Osteoblast (primary cell): ENCODE results near the gene IFNA16. TPM values are rescaled to one million over a fixed set of nuclear protein-coding genes. Genes with fewer than 3 reads are reported as not detected.

Experiments
- total RNA-seq: library from RNA; depleted of rRNA; stranded (reverse); fragments of >200 nt; gene quantifications from 2 replicates; pipeline ENCODE4 v1.2.3, GENCODE V29; 2012

Gene IFNA16
- total RNA-seq, 1 donor, result not detected

Other genes starting within 250 kb of the IFNA16 start
- gene HACD4, start 185.7 kb downstream of the IFNA16 start, total RNA-seq, result 6.8 and 8.3 TPM in 2 replicates
- gene IFNB1, start 139.4 kb downstream of the IFNA16 start, total RNA-seq, result not detected in 2 replicates
- gene IFNW1, start 75.5 kb downstream of the IFNA16 start, total RNA-seq, result not detected in 2 replicates
- gene IFNA21, start 50.7 kb downstream of the IFNA16 start, total RNA-seq, result not detected in 2 replicates
- gene IFNA4, start 29.7 kb downstream of the IFNA16 start, total RNA-seq, result not detected in 2 replicates
- not detected in 2 replicates for gene IFNA7, start 15.1 kb downstream of the IFNA16 start, total RNA-seq
- gene IFNA10, start 10.2 kb downstream of the IFNA16 start, total RNA-seq, result not detected in 2 replicates
- gene IFNA17, start 10.9 kb upstream of the IFNA16 start, total RNA-seq, result not detected in 2 replicates
- not detected in 2 replicates for gene IFNA14, start 22.7 kb upstream of the IFNA16 start, total RNA-seq
- not detected in 2 replicates for gene IFNA5, start 88.0 kb upstream of the IFNA16 start, total RNA-seq
- gene KLHL9, start 118.1 kb upstream of the IFNA16 start, total RNA-seq, result 35.9 and 38.4 TPM in 2 replicates
- gene IFNA6, start 133.6 kb upstream of the IFNA16 start, total RNA-seq, result not detected in 2 replicates
- gene IFNA13, start 150.7 kb upstream of the IFNA16 start, total RNA-seq, result not detected in 2 replicates
- not detected in 2 replicates for gene IFNA2, start 168.1 kb upstream of the IFNA16 start, total RNA-seq
- not detected in 2 replicates for gene IFNA8, start 191.8 kb upstream of the IFNA16 start, total RNA-seq
- gene IFNA1, start 223.1 kb upstream of the IFNA16 start, total RNA-seq, result not detected in 2 replicates